KMS-11 (cell line): Measurements from ENCODE around the gene DYTN.

Source experiments
- H2AFZ ChIP-seq: fragments of 200-600 bp; sonication (generic); 2 replicates; pipeline ENCODE4 v1.6.1; 2016; ENCODE audit warnings: antibody characterized with exemption, mixed run types, low read depth
- H3K27ac ChIP-seq: fragments of 200-600 bp; sonication (generic); 2 replicates; pipeline ENCODE4 v1.6.1; 2016; ENCODE audit warnings: mild to moderate bottlenecking, mixed run types
- H3K27me3 ChIP-seq: fragments of 200-600 bp; sonication (generic); 2 replicates; pipeline ENCODE4 v1.6.1; 2017; ENCODE audit warnings: mild to moderate bottlenecking, low read depth, mixed run types, moderate library complexity; ENCODE audit not compliant: insufficient read depth
- H3K36me3 ChIP-seq: fragments of 200-600 bp; sonication (generic); 2 replicates; pipeline ENCODE4 v1.6.1; 2017; ENCODE audit warnings: mild to moderate bottlenecking, mixed run types; ENCODE audit not compliant: insufficient read depth
- H3K4me1 ChIP-seq: fragments of 200-600 bp; sonication (generic); 2 replicates; pipeline ENCODE4 v1.6.1; 2016; ENCODE audit warnings: mild to moderate bottlenecking, low read depth, mixed run types; ENCODE audit not compliant: poor library complexity, severe bottlenecking
- H3K4me2 ChIP-seq: fragments of 200-600 bp; sonication (generic); 2 replicates; pipeline ENCODE4 v1.7.0; 2016; ENCODE audit warnings: mild to moderate bottlenecking, mixed run types
- H3K4me3 ChIP-seq: fragments of 200-600 bp; sonication (generic); IDR thresholded peaks from 2 replicates; pipeline ENCODE4 v1.6.1; 2017; ENCODE audit warnings: low read depth, low read length, mixed read lengths; ENCODE audit not compliant: insufficient read depth
- H3K79me2 ChIP-seq: fragments of 200-600 bp; sonication (generic); 2 replicates; pipeline ENCODE4 v1.6.1; 2016; ENCODE audit warnings: low read depth, mixed run types; ENCODE audit not compliant: insufficient read depth
- H3K9ac ChIP-seq: fragments of 200-600 bp; sonication (generic); 2 replicates; pipeline ENCODE4 v1.6.1; 2016; ENCODE audit warnings: mild to moderate bottlenecking, mixed run types
- H4K20me1 ChIP-seq: fragments of 200-600 bp; sonication (generic); 2 replicates; pipeline ENCODE4 v1.6.1; 2016; ENCODE audit warnings: mild to moderate bottlenecking, mixed run types; ENCODE audit not compliant: insufficient read depth
- TF ChIP-seq, protein P1 (sequence below): fragments of 200-600 bp; sonication (generic); conservative IDR thresholded peaks from 2 replicates; pipeline ENCODE4 v1.6.1; 2017; ENCODE audit warnings: low read depth, mild to moderate bottlenecking, antibody characterized with exemption, low read length, moderate library complexity, mixed read lengths

DYTN gene

GRCh38 chr2:206683546-206683945 lies 34.6 kb downstream of the DYTN start:
- Histone ChIP-seq H3K79me2 (no peaks in the 10 kb centered on the region), H3K27ac (no peak overlapping the region), H4K20me1 (no peaks in the 10 kb centered on the region), H3K4me3 (no peak overlapping the region), H3K9ac (no peak overlapping the region), H3K36me3 (no peaks in the 10 kb centered on the region), H2AFZ (no peak overlapping the region), H3K27me3 (no peaks in the 10 kb centered on the region), H3K4me1 (no peaks in the 10 kb centered on the region), H3K4me2 (no peak overlapping the region)
- TF ChIP-seq, protein P1, sequence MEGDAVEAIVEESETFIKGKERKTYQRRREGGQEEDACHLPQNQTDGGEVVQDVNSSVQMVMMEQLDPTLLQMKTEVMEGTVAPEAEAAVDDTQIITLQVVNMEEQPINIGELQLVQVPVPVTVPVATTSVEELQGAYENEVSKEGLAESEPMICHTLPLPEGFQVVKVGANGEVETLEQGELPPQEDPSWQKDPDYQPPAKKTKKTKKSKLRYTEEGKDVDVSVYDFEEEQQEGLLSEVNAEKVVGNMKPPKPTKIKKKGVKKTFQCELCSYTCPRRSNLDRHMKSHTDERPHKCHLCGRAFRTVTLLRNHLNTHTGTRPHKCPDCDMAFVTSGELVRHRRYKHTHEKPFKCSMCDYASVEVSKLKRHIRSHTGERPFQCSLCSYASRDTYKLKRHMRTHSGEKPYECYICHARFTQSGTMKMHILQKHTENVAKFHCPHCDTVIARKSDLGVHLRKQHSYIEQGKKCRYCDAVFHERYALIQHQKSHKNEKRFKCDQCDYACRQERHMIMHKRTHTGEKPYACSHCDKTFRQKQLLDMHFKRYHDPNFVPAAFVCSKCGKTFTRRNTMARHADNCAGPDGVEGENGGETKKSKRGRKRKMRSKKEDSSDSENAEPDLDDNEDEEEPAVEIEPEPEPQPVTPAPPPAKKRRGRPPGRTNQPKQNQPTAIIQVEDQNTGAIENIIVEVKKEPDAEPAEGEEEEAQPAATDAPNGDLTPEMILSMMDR, result no peak

GRCh38 chr2:206670531-206671319 lies 47.5 kb downstream of the DYTN start:
- Histone ChIP-seq H3K9ac (no peak overlapping the region), H3K36me3 (no peaks in the 10 kb centered on the region; the same call in 1 of the 2 replicates), H3K4me1 (no peaks in the 10 kb centered on the region), H3K4me2 (no peak overlapping the region), H3K79me2 (no peaks in the 10 kb centered on the region), H2AFZ (no peak overlapping the region), H3K4me3 (no peak overlapping the region), H4K20me1 (no peaks in the 10 kb centered on the region), H3K27me3 (no peaks in the 10 kb centered on the region), H3K27ac (no peak overlapping the region)
- TF ChIP-seq, protein P1, result no peak

- Histone ChIP-seq H3K27me3 (no peaks in the 10 kb centered on the region), H3K9ac (no peak overlapping the region), H3K4me2 (no peak overlapping the region), H4K20me1 (no peaks in the 10 kb centered on the region), H3K27ac (no peak overlapping the region), H3K79me2 (no peaks in the 10 kb centered on the region), H3K4me1 (no peaks in the 10 kb centered on the region), H2AFZ (no peak overlapping the region), H3K4me3 (no peak overlapping the region), H3K36me3 (no peaks in the 10 kb centered on the region)
- TF ChIP-seq, protein P1, result no peak
Observed at GRCh38 chr2:206665251-206665650, 52.9 kb downstream of the DYTN start.

DNA sequence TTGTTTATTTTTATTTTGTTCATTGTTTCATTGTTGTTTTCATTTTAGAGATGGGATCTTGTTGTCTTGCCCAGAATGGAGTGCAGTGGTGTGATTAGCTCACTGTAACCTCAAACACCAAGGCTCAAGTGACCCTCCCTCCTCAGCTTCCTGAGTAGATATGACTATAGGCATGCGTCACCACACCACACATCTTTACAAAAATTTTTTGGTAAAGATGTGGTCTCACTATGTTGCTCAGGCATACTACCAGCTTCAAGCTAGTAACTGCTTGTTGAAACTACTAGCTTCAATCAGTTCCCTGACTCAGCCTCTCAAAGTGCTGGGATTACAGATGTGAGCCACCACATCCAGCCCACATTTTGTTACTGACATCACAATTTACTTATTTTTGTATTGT lies 61.1 kb downstream of the DYTN start:
- Histone ChIP-seq H3K4me3 (no peak overlapping the region), H3K27ac (no peak overlapping the region), H3K9ac (no peak overlapping the region), H4K20me1 (no peaks in the 10 kb centered on the region), H3K36me3 (no peaks in the 10 kb centered on the region), H2AFZ (no peak overlapping the region), H3K4me1 (no peaks in the 10 kb centered on the region), H3K27me3 (no peaks in the 10 kb centered on the region), H3K79me2 (no peaks in the 10 kb centered on the region), H3K4me2 (no peak overlapping the region)
- TF ChIP-seq, protein P1, result no peak
